Transverse colon (tissue), 4 donors: ENCODE data around the gene OR5H1. TPM values are rescaled to one million over a fixed set of nuclear protein-coding genes. Genes with fewer than 3 reads are reported as not detected.
"Not testable (repeated sequence)": the region's sequence is repeated elsewhere in the genome, so short reads cannot be mapped to it uniquely, and the experiment has no call there.

Experiments
- DNase-seq: peaks from one replicate; pipeline ENCODE4 v3.0.0-alpha.2; 2019
- H3K27ac ChIP-seq, 4 donors: fragments of 200-600 bp; sonication (generic); 2 replicates each; pipeline ENCODE4 v1.5.1; 2016 to 2018; ENCODE audit warnings: inconsistent platforms in 4 of 4
- H3K27me3 ChIP-seq: fragments of 200-600 bp; sonication (generic); 2 replicates; pipeline ENCODE4 v1.5.1; 2017; ENCODE audit warnings: inconsistent platforms
- H3K36me3 ChIP-seq, 4 donors: fragments of 200-600 bp; sonication (generic); 2 replicates each; pipeline ENCODE4 v1.5.1; 2017 to 2019; ENCODE audit warnings: inconsistent platforms in 4 of 4
- H3K4me1 ChIP-seq, 4 donors: fragments of 200-600 bp; sonication (generic); 2 replicates each; pipeline ENCODE4 v1.5.1; 2017 to 2020; ENCODE audit warnings: inconsistent platforms in 4 of 4
- H3K4me3 ChIP-seq, 4 donors: fragments of 200-600 bp; sonication (generic); 1 replicate in 1 of 4; 2 replicates in 3 of 4; pipeline versions ENCODE4 v1.5.1 to v1.6.1; 2017 to 2019; ENCODE audit warnings: inconsistent platforms in 4 of 4
- H3K9me3 ChIP-seq, 2 donors: fragments of 200-600 bp; sonication (generic); 2 replicates each; pipeline ENCODE4 v1.5.1; 2017 to 2019; ENCODE audit warnings: inconsistent platforms in 2 of 2
- EP300 ChIP-seq: sonication (generic); formaldehyde crosslinking; IDR thresholded peaks from one replicate; pipeline ENCODE4 v1.6.1; 2017; ENCODE audit warnings: antibody characterized with exemption, low read depth
- POLR2A ChIP-seq: fragments of 450-650 bp; IDR thresholded peaks from one replicate; pipeline ENCODE4 v1.6.1; 2016; ENCODE audit warnings: antibody characterized with exemption, mild to moderate bottlenecking, moderate library complexity
- POLR2AphosphoS5 ChIP-seq, 3 donors: sonication (generic); formaldehyde crosslinking; IDR thresholded peaks; one replicate each; pipeline ENCODE4 v1.6.1; 2016; ENCODE audit warnings: antibody characterized with exemption in 3 of 3
- WGBS, 2 donors: methylation state at CpG; one replicate each; pipeline ENCODE4 v1.1.5; 2018; ENCODE audit warnings: low coverage in 1 of 2; 5-methylcytosine and 5-hydroxymethylcytosine counted together
- in situ Hi-C, 4 donors: fragments of 200-750 bp; cut with MboI; loops; one replicate each; pipeline versions ENCODE4 v1.15.0 to v1.15.1; 2017; ENCODE audit warnings: low sequenced_read_pairs in 3 of 4, low pct_ligation_motif_present in 1 of 4, low pct_unique_long_range_greater_than_20kb in 1 of 4
- intact Hi-C: fragments of 100-400 bp; cut with DNase I; formaldehyde crosslinking; loops from one replicate; pipeline ENCODE4 v1.15.1; 2023; ENCODE audit warnings: low total_unique reads
- total RNA-seq, 4 donors: library from RNA; depleted of rRNA; stranded (reverse); fragments of >200 nt; gene quantifications; one replicate each; pipeline ENCODE4 v1.1.0, GENCODE V29; 2016
- TF ChIP-seq, protein P1 (sequence below), 5 experiments: fragments of 200-600 bp in 3 of 5; fragments of 450-650 bp in 2 of 5; sonication (generic) in 3 of 5; IDR thresholded peaks; 1 replicate in 2 of 5; 2 replicates in 3 of 5; pipeline ENCODE4 v1.5.1; 2016 to 2017; ENCODE audit warnings: antibody characterized with exemption in 5 of 5, inconsistent platforms in 3 of 5, mild to moderate bottlenecking in 2 of 5, moderate library complexity in 1 of 5

The OR5H1 gene
- total RNA-seq, 4 donors from 2014 or later = not detected

- no peaks in the 10 kb centered on the region for H3K9me3 ChIP-seq
- in situ Hi-C loops (no loop called here), intact Hi-C loops (no loop called here)
- 64 to 67% methylated on average over 3 of the region's 3 CpGs for WGBS, 2 donors
- no peak for DNase-seq
- TF ChIP-seq, protein P1, sequence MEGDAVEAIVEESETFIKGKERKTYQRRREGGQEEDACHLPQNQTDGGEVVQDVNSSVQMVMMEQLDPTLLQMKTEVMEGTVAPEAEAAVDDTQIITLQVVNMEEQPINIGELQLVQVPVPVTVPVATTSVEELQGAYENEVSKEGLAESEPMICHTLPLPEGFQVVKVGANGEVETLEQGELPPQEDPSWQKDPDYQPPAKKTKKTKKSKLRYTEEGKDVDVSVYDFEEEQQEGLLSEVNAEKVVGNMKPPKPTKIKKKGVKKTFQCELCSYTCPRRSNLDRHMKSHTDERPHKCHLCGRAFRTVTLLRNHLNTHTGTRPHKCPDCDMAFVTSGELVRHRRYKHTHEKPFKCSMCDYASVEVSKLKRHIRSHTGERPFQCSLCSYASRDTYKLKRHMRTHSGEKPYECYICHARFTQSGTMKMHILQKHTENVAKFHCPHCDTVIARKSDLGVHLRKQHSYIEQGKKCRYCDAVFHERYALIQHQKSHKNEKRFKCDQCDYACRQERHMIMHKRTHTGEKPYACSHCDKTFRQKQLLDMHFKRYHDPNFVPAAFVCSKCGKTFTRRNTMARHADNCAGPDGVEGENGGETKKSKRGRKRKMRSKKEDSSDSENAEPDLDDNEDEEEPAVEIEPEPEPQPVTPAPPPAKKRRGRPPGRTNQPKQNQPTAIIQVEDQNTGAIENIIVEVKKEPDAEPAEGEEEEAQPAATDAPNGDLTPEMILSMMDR (IDR thresholded peaks at IDR 0.05) = no peak
- TF ChIP-seq POLR2AphosphoS5 (IDR thresholded peaks at IDR 0.05) (no peak), POLR2A (no peak), EP300 (no peak)
- no peaks in the 10 kb centered on the region for H3K36me3 ChIP-seq
- no peaks in the 10 kb centered on the region for H3K4me1 ChIP-seq
- no peaks in the 10 kb centered on the region for H3K27me3 ChIP-seq
- H3K27ac ChIP-seq = no peak overlapping the region
- no peak overlapping the region for H3K4me3 ChIP-seq
Observed at GRCh38 chr3:98148751-98149150, 18.2 kb downstream of the OR5H1 start.

- H3K9me3 ChIP-seq, H3K4me3 ChIP-seq, H3K27me3 ChIP-seq, H3K4me1 ChIP-seq, in situ Hi-C loops, H3K27ac ChIP-seq, intact Hi-C loops, H3K36me3 ChIP-seq, DNase-seq: not testable (repeated sequence)
- WGBS, 2 donors = 75 to 91% methylated on average over 4 of the region's 4 CpGs
Observed at GRCh38 chr3:98149456-98149855, 18.9 kb downstream of the OR5H1 start.

DNA sequence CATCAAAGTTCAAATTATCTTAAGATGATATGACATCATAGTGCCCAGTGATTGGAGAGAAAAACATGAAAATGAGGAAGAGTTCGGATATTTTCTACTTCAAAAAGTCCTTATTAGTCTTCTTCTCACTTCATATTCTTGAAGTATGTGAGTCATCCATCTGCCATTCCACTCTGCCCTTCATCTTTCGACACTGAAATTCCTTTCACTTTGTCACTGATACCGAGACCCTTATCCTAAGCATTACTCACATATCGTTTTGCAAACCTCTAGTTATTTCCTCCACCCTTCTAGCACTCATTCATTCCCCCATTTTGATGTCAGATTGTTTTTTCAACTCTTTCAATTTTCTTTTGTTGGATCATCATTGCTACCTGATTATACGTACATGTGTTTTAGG lies 20.7 kb downstream of the OR5H1 start:
- in situ Hi-C loops = no loop called here
- no peaks in the 10 kb centered on the region for H3K9me3 ChIP-seq
- WGBS, 2 donors = 75 to 84% methylated on average over 5 of the region's 5 CpGs
- H3K27me3 ChIP-seq = no peaks in the 10 kb centered on the region
- no peaks in the 10 kb centered on the region for H3K36me3 ChIP-seq
- no peaks in the 10 kb centered on the region for H3K4me1 ChIP-seq
- no peak for DNase-seq
- H3K4me3 ChIP-seq = no peak overlapping the region
- TF ChIP-seq, protein P1 (IDR thresholded peaks at IDR 0.05) = no peak
- no peak for TF ChIP-seq EP300
- TF ChIP-seq POLR2AphosphoS5 (IDR thresholded peaks at IDR 0.05) = no peak
- no peak for TF ChIP-seq POLR2A
- no peak overlapping the region for H3K27ac ChIP-seq
- intact Hi-C loops = no loop called here

DNA sequence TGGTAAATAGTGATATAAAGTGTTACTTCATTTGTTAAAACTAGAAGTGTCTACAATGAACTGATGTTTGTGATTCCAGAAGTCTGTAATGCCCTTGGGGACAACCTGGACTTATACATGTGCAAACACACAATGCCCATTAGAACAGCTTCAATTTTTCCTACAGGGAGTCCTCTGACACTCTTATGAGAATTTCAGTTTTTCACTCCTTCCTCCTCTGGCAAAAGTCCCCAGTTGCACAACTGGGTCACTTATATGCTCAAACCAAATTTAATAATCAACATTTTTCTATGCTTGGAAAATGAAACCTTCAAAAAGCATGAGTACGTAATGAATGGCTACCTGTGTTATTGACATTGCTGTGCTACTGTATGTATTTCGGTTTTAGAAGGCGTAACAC lies 35.9 kb downstream of the OR5H1 start, which contains the start of gene OR5H15:
Gene OR5H15, plus strand, starts transcription at position 301 of the 400 bp plus-strand sequence. CDS start 2,004 bp downstream, outside the sequence.
- DNase-seq = no peak
- WGBS, 2 donors = 91 to 95% methylated on average over 3 of the region's 3 CpGs
- intact Hi-C loops (no loop called here), in situ Hi-C loops (no loop called here)
- Histone ChIP-seq H3K4me1 (no peaks in the 10 kb centered on the region), H3K27ac (no peak within 1 kb of the TSS), H3K4me3 (no peak within 1 kb of the TSS), H3K27me3 (no peaks in the 10 kb centered on the region), H3K9me3 (no peaks in the 10 kb centered on the region), H3K36me3 (no peaks in the 10 kb centered on the region)
- no peak for TF ChIP-seq EP300
- TF ChIP-seq POLR2AphosphoS5 (IDR thresholded peaks at IDR 0.05) = no peak
- TF ChIP-seq, protein P1 (IDR thresholded peaks at IDR 0.05) = no peak
- no peak for TF ChIP-seq POLR2A

DNA sequence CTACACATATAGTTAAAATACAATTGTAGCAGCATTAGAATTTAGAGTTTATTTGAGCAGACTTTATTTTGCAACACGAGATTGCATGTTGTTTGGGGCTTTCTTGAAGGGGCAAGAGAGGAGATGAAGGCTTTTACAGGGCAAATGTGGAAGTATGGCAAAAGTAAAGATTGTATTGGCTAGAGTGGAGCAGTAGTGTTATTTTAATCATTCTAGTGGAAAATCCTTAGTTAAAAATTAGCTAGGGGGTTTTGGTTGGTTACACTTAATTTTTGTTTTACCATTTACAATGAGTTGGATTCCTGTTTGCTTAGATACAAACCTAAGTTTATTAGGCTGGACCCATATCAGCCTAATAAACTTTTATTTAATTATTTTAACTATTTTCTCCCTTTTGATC lies 40.5 kb downstream of the OR5H1 start:
- WGBS, 2 donors = 42 to 76% methylated on average over 1 of the region's 1 CpG
- Histone ChIP-seq H3K27ac (no peak overlapping the region), H3K4me3 (no peak overlapping the region), H3K9me3 (no peaks in the 10 kb centered on the region), H3K36me3 (no peaks in the 10 kb centered on the region), H3K4me1 (no peaks in the 10 kb centered on the region), H3K27me3 (no peaks in the 10 kb centered on the region)
- in situ Hi-C loops = no loop called here
- intact Hi-C loops = no loop called here
- TF ChIP-seq, protein P1 (IDR thresholded peaks at IDR 0.05) = no peak
- TF ChIP-seq POLR2AphosphoS5 (IDR thresholded peaks at IDR 0.05) = no peak
- no peak for TF ChIP-seq POLR2A
- TF ChIP-seq EP300 = no peak
- no peak for DNase-seq
